ENCODE results near the gene GDA. TPM values are rescaled to one million over a fixed set of nuclear protein-coding genes. Genes with fewer than 3 reads are reported as not detected.
A peak's percentile ranks its signal among the peaks of the same experiment; 100 is the strongest.

GDA gene
- total and polyA plus RNA-seq, 2 experiments from 2014 or later, result not detected

GRCh38 chr9:72124947-72125346 is 24.3 kb upstream of the GDA start:
- no peaks in the 10 kb centered on the region for H3F3A ChIP-seq (ENCODE audit: insufficient read depth)
- no peak overlapping the region for H3K9ac ChIP-seq
- DNase-seq, result no peak
- in situ Hi-C loops (cut with MboI), result no loop called here
- no peaks in the 10 kb centered on the region for H3K79me2 ChIP-seq (ENCODE audit: insufficient read depth)
- H3K9me3 ChIP-seq (ENCODE audit: low read depth), result no peaks in the 10 kb centered on the region
- H3K27me3 ChIP-seq (replicated peaks; ENCODE audit: insufficient read depth), result no peaks in the 10 kb centered on the region
- no peak overlapping the region for H3K4me2 ChIP-seq (ENCODE audit: unreplicated experiment)
- no peaks in the 10 kb centered on the region for H3K36me3 ChIP-seq (ENCODE audit: low read depth)
- H2AFZ ChIP-seq, result no peak overlapping the region
- no peaks in the 10 kb centered on the region for H4K20me1 ChIP-seq (ENCODE audit: insufficient read depth)
- H3K9me2 ChIP-seq (ENCODE audit: insufficient read depth), result no peaks in the 10 kb centered on the region
- no peaks in the 10 kb centered on the region for H3K4me1 ChIP-seq (ENCODE audit: insufficient read depth)
- H3K4me3 ChIP-seq, result no peak overlapping the region
- H3K27ac ChIP-seq, result no peak overlapping the region
- no peak for TF ChIP-seq EZH2phosphoT487 (IDR thresholded peaks at IDR 0.05; ENCODE audit: insufficient read depth, low read depth)
- no peak for TF ChIP-seq EZH2 (IDR thresholded peaks at IDR 0.05; ENCODE audit: insufficient read depth, poor library complexity, severe bottlenecking)
- WGBS, 2 experiments (ENCODE audit: low coverage in 1 of 2, low lambda C conversion rate in 2 of 2, missing lambda C conversion rate in 2 of 2), result 38 to 39% methylated on average over 2 of the region's 2 CpGs

GRCh38 chr9:72127753-72128152 is 21.5 kb upstream of the GDA start:
- no peak for TF ChIP-seq EZH2 (IDR thresholded peaks at IDR 0.05; ENCODE audit: insufficient read depth, poor library complexity, severe bottlenecking)
- no peak for TF ChIP-seq EZH2phosphoT487 (IDR thresholded peaks at IDR 0.05; ENCODE audit: insufficient read depth, low read depth)
- Histone ChIP-seq H3K27me3 (replicated peaks; ENCODE audit: insufficient read depth) (no peaks in the 10 kb centered on the region), H3K4me1 (ENCODE audit: insufficient read depth) (no peaks in the 10 kb centered on the region), H4K20me1 (ENCODE audit: insufficient read depth) (no peaks in the 10 kb centered on the region), H3K9me3 (ENCODE audit: low read depth) (no peaks in the 10 kb centered on the region), H3F3A (ENCODE audit: insufficient read depth) (no peaks in the 10 kb centered on the region), H3K27ac (no peak overlapping the region), H3K36me3 (ENCODE audit: low read depth) (no peaks in the 10 kb centered on the region), H2AFZ (no peak overlapping the region), H3K79me2 (ENCODE audit: insufficient read depth) (no peaks in the 10 kb centered on the region), H3K4me2 (ENCODE audit: unreplicated experiment) (no peak overlapping the region), H3K9ac (no peak overlapping the region), H3K9me2 (ENCODE audit: insufficient read depth) (no peaks in the 10 kb centered on the region), H3K4me3 (no peak overlapping the region)
- in situ Hi-C loops (cut with MboI), result no loop called here
- WGBS, 2 experiments (ENCODE audit: low coverage in 1 of 2, low lambda C conversion rate in 2 of 2, missing lambda C conversion rate in 2 of 2), result 0 to 8% methylated on average over 2 of the region's 2 CpGs
- no peak for DNase-seq

- peak; percentile 8 for DNase-seq
- Histone ChIP-seq H3K4me2 (ENCODE audit: unreplicated experiment) (no peak overlapping the region), H3K27ac (no peak overlapping the region), H3K9me2 (ENCODE audit: insufficient read depth) (no peaks in the 10 kb centered on the region), H3K4me1 (ENCODE audit: insufficient read depth) (no peaks in the 10 kb centered on the region), H3F3A (ENCODE audit: insufficient read depth) (no peaks in the 10 kb centered on the region), H3K9me3 (ENCODE audit: low read depth) (no peaks in the 10 kb centered on the region), H4K20me1 (ENCODE audit: insufficient read depth) (no peaks in the 10 kb centered on the region), H3K79me2 (ENCODE audit: insufficient read depth) (no peaks in the 10 kb centered on the region), H3K4me3 (no peak overlapping the region), H3K9ac (no peak overlapping the region), H3K36me3 (ENCODE audit: low read depth) (no peaks in the 10 kb centered on the region), H3K27me3 (replicated peaks; ENCODE audit: insufficient read depth) (no peaks in the 10 kb centered on the region), H2AFZ (no peak overlapping the region)
- in situ Hi-C loops (cut with MboI), result no loop called here
- TF ChIP-seq EZH2phosphoT487 (IDR thresholded peaks at IDR 0.05; ENCODE audit: insufficient read depth, low read depth), result no peak
- TF ChIP-seq EZH2 (IDR thresholded peaks at IDR 0.05; ENCODE audit: insufficient read depth, poor library complexity, severe bottlenecking), result no peak
- WGBS, 2 experiments (ENCODE audit: low coverage in 1 of 2, low lambda C conversion rate in 2 of 2, missing lambda C conversion rate in 2 of 2), result 11 to 15% methylated on average over 2 of the region's 2 CpGs
Measured at GRCh38 chr9:72128526-72128925, 20.7 kb upstream of the GDA start.

- Histone ChIP-seq H3K79me2 (ENCODE audit: insufficient read depth) (no peaks in the 10 kb centered on the region), H3K9me2 (ENCODE audit: insufficient read depth) (no peaks in the 10 kb centered on the region), H2AFZ (no peak overlapping the region), H3K36me3 (ENCODE audit: low read depth) (no peaks in the 10 kb centered on the region), H3K4me1 (ENCODE audit: insufficient read depth) (no peaks in the 10 kb centered on the region), H3K9me3 (ENCODE audit: low read depth) (no peaks in the 10 kb centered on the region), H3K27me3 (replicated peaks; ENCODE audit: insufficient read depth) (no peaks in the 10 kb centered on the region), H3K4me3 (no peak overlapping the region), H3K4me2 (ENCODE audit: unreplicated experiment) (no peak overlapping the region), H4K20me1 (ENCODE audit: insufficient read depth) (no peaks in the 10 kb centered on the region), H3F3A (ENCODE audit: insufficient read depth) (no peaks in the 10 kb centered on the region), H3K27ac (no peak overlapping the region), H3K9ac (no peak overlapping the region)
- in situ Hi-C loops (cut with MboI), result no loop called here
- TF ChIP-seq EZH2phosphoT487 (IDR thresholded peaks at IDR 0.05; ENCODE audit: insufficient read depth, low read depth) (no peak), EZH2 (IDR thresholded peaks at IDR 0.05; ENCODE audit: insufficient read depth, poor library complexity, severe bottlenecking) (no peak)
- peak; percentile 43 for DNase-seq
- WGBS, 2 experiments (ENCODE audit: low coverage in 1 of 2, low lambda C conversion rate in 2 of 2, missing lambda C conversion rate in 2 of 2), result 15 to 19% methylated on average over 9 of the region's 9 CpGs
Measured at GRCh38 chr9:72129271-72130156, 19.7 kb upstream of the GDA start.

Data from GM23248 (cell line).